Measurements from ENCODE around the gene CBR1.

DNA sequence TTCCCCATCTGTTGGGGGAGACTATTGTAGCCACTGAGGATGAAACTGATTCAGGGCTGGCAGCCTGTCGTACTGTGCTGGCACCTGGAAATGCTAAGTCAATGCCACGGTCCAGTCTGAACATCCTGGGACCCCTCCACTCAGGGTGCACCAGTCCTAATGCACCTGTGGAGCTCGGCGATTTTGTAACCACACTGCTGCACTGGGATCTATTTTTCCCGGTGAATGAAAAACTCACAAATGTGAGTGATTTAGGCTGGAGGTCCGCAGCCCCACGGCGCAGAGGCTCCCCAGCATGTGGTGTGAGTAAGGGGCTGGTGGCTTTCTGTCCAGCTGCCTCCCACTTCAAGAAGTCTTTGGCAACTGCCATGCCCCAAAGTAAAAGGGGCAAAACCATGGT lies 45.0 kb upstream of the CBR1 start:
- TF ChIP-seq POLR2AphosphoS5 (IDR thresholded peaks at IDR 0.05) (no peak), POLR2A (IDR thresholded peaks at IDR 0.05) (no peak)

All from stomach (tissue), 4 donors.